HUES48 (cell line): ENCODE results near the gene RBMS3.

Experiments
- H3K27ac ChIP-seq: one replicate; pipeline ENCODE4 v1.7.0; 2013; ENCODE audit warnings: low read depth, low read length, inconsistent platforms
- H3K27me3 ChIP-seq: 2 replicates; pipeline ENCODE4 v1.6.1; 2013; ENCODE audit warnings: mild to moderate bottlenecking, low read length; ENCODE audit not compliant: control insufficient read depth, insufficient read depth
- H3K36me3 ChIP-seq: 2 replicates; pipeline ENCODE4 v1.6.1; 2013; ENCODE audit warnings: low read length; ENCODE audit not compliant: control insufficient read depth, insufficient read depth
- H3K4me1 ChIP-seq: 2 replicates; pipeline ENCODE4 v1.6.1; 2013; ENCODE audit warnings: mild to moderate bottlenecking, low read length; ENCODE audit not compliant: control insufficient read depth, insufficient read depth
- H3K4me3 ChIP-seq: 2 replicates; pipeline ENCODE4 v1.5.1; 2013; ENCODE audit warnings: mild to moderate bottlenecking, low read depth, low read length
- H3K9ac ChIP-seq: 2 replicates; pipeline ENCODE4 v1.6.1; 2013; ENCODE audit warnings: mild to moderate bottlenecking, low read depth, low read length, moderate library complexity
- H3K9me3 ChIP-seq: 2 replicates; pipeline ENCODE4 v1.6.1; 2013; ENCODE audit warnings: low read length; ENCODE audit not compliant: control insufficient read depth, insufficient read depth

RBMS3 gene

DNA sequence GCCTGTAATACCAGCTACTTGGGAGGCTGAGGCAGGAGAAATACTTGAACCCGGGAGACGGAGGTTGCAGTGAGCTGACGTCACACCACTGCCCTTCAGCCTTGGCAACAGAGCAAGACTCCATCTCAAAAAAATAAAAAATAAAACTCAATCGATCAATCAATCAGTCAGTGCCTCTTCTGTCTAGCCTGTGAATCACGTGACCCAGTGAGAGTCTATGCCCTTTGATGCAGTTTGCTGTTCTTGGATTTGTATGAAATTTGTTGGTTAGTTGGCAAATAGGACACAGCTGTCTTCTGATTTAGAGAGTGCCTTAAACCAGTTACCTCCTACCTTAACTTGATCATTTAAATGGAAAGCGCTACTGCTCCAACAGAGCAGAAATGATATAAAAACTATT is 3.6 kb upstream of the RBMS3 start:
- H3K9me3 ChIP-seq, result no peaks in the 10 kb centered on the region
- H3K27me3 ChIP-seq, result no peaks in the 10 kb centered on the region
- no peak overlapping the region for H3K27ac ChIP-seq
- no peak overlapping the region for H3K4me3 ChIP-seq
- no peak overlapping the region for H3K9ac ChIP-seq
- no peaks in the 10 kb centered on the region for H3K36me3 ChIP-seq
- peaks cover 38% of the 10 kb centered on the region for H3K4me1 ChIP-seq

- Histone ChIP-seq H3K36me3 (no peaks in the 10 kb centered on the region), H3K27me3 (no peaks in the 10 kb centered on the region), H3K4me1 (peaks cover 59% of the 10 kb centered on the region), H3K27ac (no peak overlapping the region), H3K4me3 (no peak overlapping the region), H3K9ac (no peak overlapping the region), H3K9me3 (no peaks in the 10 kb centered on the region)
These were observed 1.6 kb upstream of the RBMS3 start for GRCh38 chr3:29279286-29279685.

- no peaks in the 10 kb centered on the region for H3K27me3 ChIP-seq
- H3K27ac ChIP-seq, result no peak overlapping the region
- no peak overlapping the region for H3K9ac ChIP-seq
- H3K36me3 ChIP-seq, result no peaks in the 10 kb centered on the region
- H3K4me3 ChIP-seq, result peak overlapping the region; percentile 69; the same call in 1 of the 2 replicates
- peaks cover 64% of the 10 kb centered on the region for H3K4me1 ChIP-seq
- no peaks in the 10 kb centered on the region for H3K9me3 ChIP-seq
These were observed 1.1 kb upstream of the RBMS3 start for GRCh38 chr3:29279806-29280205.

DNA sequence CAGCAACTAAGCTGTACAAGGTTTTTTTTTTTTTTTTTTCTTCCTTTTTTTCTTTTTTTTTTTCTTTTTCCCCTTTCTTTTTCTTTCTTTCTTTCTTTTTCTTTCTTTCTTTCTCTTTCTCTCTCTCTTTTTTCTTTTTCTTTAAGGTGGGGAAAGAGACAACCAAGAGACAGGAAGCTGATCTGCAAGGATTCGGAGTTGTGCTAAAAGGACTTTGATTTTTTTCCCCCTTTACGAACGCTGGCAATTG is 148 bp downstream of the RBMS3 start:
- H3K4me1 ChIP-seq, result peaks cover 74% of the 10 kb centered on the region

DNA sequence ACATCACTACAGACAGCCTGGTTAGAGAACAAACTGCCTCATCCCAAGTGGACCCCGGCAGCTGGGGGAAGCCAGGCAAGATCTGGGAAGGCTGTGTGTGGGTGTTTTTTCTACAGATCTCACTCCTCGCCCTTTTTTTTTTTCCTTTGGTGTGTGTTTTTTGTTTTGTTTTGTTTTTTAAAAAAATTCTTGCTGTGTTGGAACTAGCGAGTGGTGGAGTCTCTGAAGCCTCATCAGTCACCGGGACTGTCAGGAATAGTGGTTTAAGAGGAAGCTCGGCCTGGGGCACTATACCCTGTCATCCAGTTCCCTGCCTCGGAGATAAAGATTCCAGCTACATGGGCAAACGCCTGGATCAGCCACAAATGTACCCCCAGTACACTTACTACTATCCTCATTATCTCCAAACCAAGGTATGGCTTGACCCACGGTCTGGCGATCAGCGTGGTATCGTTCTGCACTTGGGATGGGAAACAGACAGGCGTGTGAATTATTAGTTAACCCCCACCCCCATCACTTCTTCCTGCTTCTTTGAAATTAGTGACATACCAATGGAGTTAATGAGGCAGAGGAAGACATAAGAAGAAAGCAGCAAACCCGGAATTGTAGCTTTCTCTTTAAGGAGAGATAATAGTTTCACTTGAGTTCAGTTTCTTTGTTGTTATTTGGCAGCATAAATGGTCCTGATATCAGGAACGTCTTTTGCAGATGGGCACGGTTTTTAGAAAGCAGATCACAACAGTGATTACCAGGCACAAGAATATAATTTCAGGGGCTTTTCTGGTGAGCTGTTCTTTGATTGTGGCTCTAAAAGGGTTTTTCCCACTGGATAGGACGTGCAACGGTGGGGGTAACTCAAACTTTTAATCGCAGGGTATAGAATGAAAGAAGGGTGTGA is 722 bp downstream of the RBMS3 start:
- Histone ChIP-seq H3K36me3 (no peaks in the 10 kb centered on the region), H3K9ac (peak overlapping the region; percentile 18; the same call in 1 of the 2 replicates), H3K9me3 (no peaks in the 10 kb centered on the region), H3K4me1 (peaks cover 80% of the 10 kb centered on the region), H3K27me3 (no peaks in the 10 kb centered on the region), H3K4me3 (peak overlapping the region; percentile 69), H3K27ac (peak overlapping the region; percentile 64)

More for the DNA sequence above, 148 bp downstream of the RBMS3 start:
- peak overlapping the region; percentile 80 for H3K27ac ChIP-seq
- no peaks in the 10 kb centered on the region for H3K36me3 ChIP-seq
- H3K4me3 ChIP-seq, result peak overlapping the region; percentile 69
- H3K27me3 ChIP-seq, result no peaks in the 10 kb centered on the region
- H3K9ac ChIP-seq, result no peak overlapping the region
- H3K9me3 ChIP-seq, result no peaks in the 10 kb centered on the region

DNA sequence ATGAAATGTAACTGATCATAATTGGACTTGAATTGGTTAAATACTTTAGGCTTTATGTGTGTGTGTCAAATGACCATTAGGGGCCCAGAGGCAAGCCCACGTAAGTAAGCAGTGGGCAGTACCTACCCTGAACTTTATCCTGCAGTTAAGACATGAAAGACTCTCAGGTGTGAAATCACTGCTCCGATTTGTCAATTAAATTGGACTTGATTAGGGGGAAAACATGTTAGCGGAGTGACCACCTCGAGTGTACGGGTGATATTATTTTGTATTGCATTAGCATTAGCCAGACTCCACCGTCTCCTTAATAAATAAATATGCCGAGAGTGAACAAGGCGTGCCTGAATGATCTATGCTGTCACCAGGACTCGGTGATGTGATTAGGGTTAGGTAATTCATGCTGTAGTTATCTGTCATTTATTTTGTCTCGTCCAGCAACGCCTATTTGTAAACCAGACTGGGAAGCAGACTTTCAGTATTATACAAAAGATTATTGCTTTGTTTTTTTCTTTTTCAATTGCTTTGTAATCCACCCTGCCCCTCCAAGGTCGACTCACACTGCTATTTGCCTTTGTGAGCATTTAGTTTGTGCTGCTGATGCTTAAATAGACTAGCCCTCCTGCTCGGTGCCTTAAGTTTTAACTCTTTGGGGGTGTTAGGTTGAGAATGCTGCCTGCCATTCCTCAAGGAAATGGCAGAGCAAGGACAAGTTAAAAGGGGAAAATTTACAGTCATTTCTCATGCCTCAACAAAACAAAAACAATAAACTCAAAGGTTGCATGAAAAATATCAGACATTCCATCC is 1.8 kb downstream of the RBMS3 start:
- Histone ChIP-seq H3K9me3 (no peaks in the 10 kb centered on the region), H3K27me3 (no peaks in the 10 kb centered on the region), H3K4me3 (peak overlapping the region; percentile 69), H3K9ac (no peak overlapping the region), H3K36me3 (no peaks in the 10 kb centered on the region), H3K4me1 (peaks cover 84% of the 10 kb centered on the region), H3K27ac (peak overlapping the region; percentile 64)

- Histone ChIP-seq H3K27me3 (no peaks in the 10 kb centered on the region), H3K36me3 (no peaks in the 10 kb centered on the region), H3K9ac (no peak overlapping the region), H3K4me3 (peak overlapping the region; percentile 69), H3K9me3 (no peaks in the 10 kb centered on the region), H3K4me1 (peaks cover 88% of the 10 kb centered on the region), H3K27ac (peak overlapping the region; percentile 56)
These were observed 2.6 kb downstream of the RBMS3 start for GRCh38 chr3:29283231-29284119.

DNA sequence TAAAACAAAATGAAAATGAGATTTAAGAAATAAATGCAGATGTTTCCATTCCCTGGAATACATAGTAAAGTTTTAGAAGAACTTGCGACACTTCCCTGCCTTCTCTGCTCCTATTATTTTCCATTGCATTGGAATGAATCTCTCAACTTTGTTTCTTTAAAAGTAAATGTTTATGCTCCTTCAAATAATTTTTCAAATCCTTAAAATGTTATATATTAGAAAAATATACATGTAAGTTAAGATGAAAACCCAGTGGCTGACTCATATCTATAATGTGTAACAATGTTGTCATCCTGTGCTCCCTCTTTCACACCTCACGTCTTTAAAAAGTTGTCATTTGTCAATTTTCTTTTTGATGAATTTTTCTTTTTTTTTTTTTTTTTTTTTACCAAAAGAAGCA is 3.6 kb downstream of the RBMS3 start:
- Histone ChIP-seq H3K4me3 (no peak overlapping the region; the same call in 1 of the 2 replicates), H3K4me1 (peaks cover 90% of the 10 kb centered on the region), H3K36me3 (no peaks in the 10 kb centered on the region)

GRCh38 chr3:29285471-29286071 is 4.7 kb downstream of the RBMS3 start:
- Histone ChIP-seq H3K4me1 (peaks cover 86% of the 10 kb centered on the region), H3K36me3 (no peaks in the 10 kb centered on the region), H3K4me3 (peak overlapping the region; percentile 21; the same call in 1 of the 2 replicates), H3K9me3 (no peaks in the 10 kb centered on the region), H3K9ac (peak overlapping the region; percentile 36; the same call in 1 of the 2 replicates), H3K27ac (peak overlapping the region; percentile 53), H3K27me3 (no peaks in the 10 kb centered on the region)

More for the DNA sequence above, 3.6 kb downstream of the RBMS3 start:
- Histone ChIP-seq H3K9me3 (no peaks in the 10 kb centered on the region), H3K27ac (no peak overlapping the region), H3K9ac (no peak overlapping the region), H3K27me3 (no peaks in the 10 kb centered on the region)

GRCh38 chr3:29286478-29287240 is 5.8 kb downstream of the RBMS3 start:
- Histone ChIP-seq H3K27me3 (no peaks in the 10 kb centered on the region), H3K4me3 (no peak overlapping the region), H3K4me1 (peaks cover 92% of the 10 kb centered on the region), H3K27ac (no peak overlapping the region), H3K9me3 (no peaks in the 10 kb centered on the region), H3K36me3 (no peaks in the 10 kb centered on the region), H3K9ac (no peak overlapping the region)
